Smooth muscle cell (in vitro differentiated cells): ENCODE results near the gene FYB1. TPM values are rescaled to one million over a fixed set of nuclear protein-coding genes. Genes with fewer than 3 reads are reported as not detected.

Experiments used
- DNase-seq: peaks from one replicate; lab custom pipeline; 2025; ENCODE audit not compliant: unreplicated experiment; lab: John Stamatoyannopoulos, UW
- H2AFZ ChIP-seq: fragments of 200-600 bp; sonication (generic); 2 replicates; pipeline ENCODE4 v1.6.0; 2016; ENCODE audit warnings: antibody characterized with exemption, low read depth, mild to moderate bottlenecking
- H3F3A ChIP-seq: fragments of 200-600 bp; sonication (generic); 2 replicates; pipeline ENCODE4 v1.6.0; 2017; ENCODE audit warnings: antibody characterized with exemption, low read depth
- H3K27ac ChIP-seq: fragments of 200-600 bp; sonication (generic); 2 replicates; pipeline ENCODE4 v1.5.1; 2016; ENCODE audit warnings: low read depth, mild to moderate bottlenecking
- H3K27me3 ChIP-seq: fragments of 200-600 bp; sonication (generic); 2 replicates; pipeline ENCODE4 v1.6.1; 2016; ENCODE audit warnings: low read depth, mild to moderate bottlenecking
- H3K36me3 ChIP-seq: fragments of 200-600 bp; sonication (generic); 2 replicates; pipeline ENCODE4 v1.5.1; 2016; ENCODE audit warnings: low read depth
- H3K4me1 ChIP-seq: fragments of 200-600 bp; sonication (generic); 2 replicates; pipeline ENCODE4 v1.5.1; 2016; ENCODE audit warnings: low read depth
- H3K4me2 ChIP-seq: fragments of 200-600 bp; sonication (generic); 2 replicates; pipeline ENCODE4 v1.6.0; 2016; ENCODE audit warnings: mild to moderate bottlenecking
- H3K4me3 ChIP-seq: fragments of 200-600 bp; sonication (generic); 2 replicates; pipeline ENCODE4 v1.5.1; 2016; ENCODE audit warnings: mild to moderate bottlenecking
- H3K79me2 ChIP-seq: fragments of 200-600 bp; sonication (generic); 2 replicates; pipeline ENCODE4 v1.6.0; 2016; ENCODE audit warnings: low read depth, mild to moderate bottlenecking
- H3K9ac ChIP-seq: fragments of 200-600 bp; sonication (generic); 2 replicates; pipeline ENCODE4 v1.6.0; 2016; ENCODE audit warnings: low read depth
- H3K9me3 ChIP-seq: fragments of 200-600 bp; sonication (generic); replicated peaks from 2 replicates; pipeline ENCODE4 v1.5.1; 2016; ENCODE audit warnings: low read depth
- H4K20me1 ChIP-seq: fragments of 200-600 bp; sonication (generic); 2 replicates; pipeline ENCODE4 v1.6.0; 2016; ENCODE audit warnings: low read depth
- WGBS: methylation state at CpG from one replicate; pipeline ENCODE4 v1.1.7; 2016; ENCODE audit warnings: low lambda C conversion rate; 5-methylcytosine and 5-hydroxymethylcytosine counted together
- polyA plus RNA-seq: library from polyadenylated mRNA; unstranded; fragments of >200 nt; fragmentation: Nextera tagmentation; extraction: Ambion mirVana; gene quantifications from 2 replicates; pipeline ENCODE4 v1.2.1, GENCODE V29; 2016
- total RNA-seq: library from RNA; depleted of rRNA; stranded (reverse); fragments of >200 nt; gene quantifications from 2 replicates; pipeline ENCODE4 v1.2.3, GENCODE V29; 2014
- TF ChIP-seq, protein P1 (sequence below): fragments of 200-600 bp; sonication (generic); IDR thresholded peaks from 2 replicates; pipeline ENCODE4 v1.5.1; 2017; ENCODE audit warnings: borderline replicate concordance, mild to moderate bottlenecking, antibody characterized with exemption; ENCODE audit not compliant: insufficient read depth, poor library complexity, severe bottlenecking

The FYB1 gene
- total and polyA plus RNA-seq, 2 experiments from 2014 or later = 0.06 to 0.22 TPM

- Histone ChIP-seq H3K4me3 (no peak overlapping the region), H3K27ac (no peak overlapping the region), H3K36me3 (no peaks in the 10 kb centered on the region), H3K79me2 (peaks cover 12% of the 10 kb centered on the region), H4K20me1 (peaks cover 12% of the 10 kb centered on the region), H3K4me2 (no peak overlapping the region), H3K27me3 (no peaks in the 10 kb centered on the region), H3K4me1 (peaks cover 12% of the 10 kb centered on the region), H2AFZ (no peak overlapping the region), H3F3A (peaks cover 3% of the 10 kb centered on the region), H3K9ac (no peak overlapping the region), H3K9me3 (no peaks in the 10 kb centered on the region)
- DNase-seq = no peak
- 75% methylated on average over 6 of the region's 6 CpGs for WGBS
- TF ChIP-seq, protein P1, sequence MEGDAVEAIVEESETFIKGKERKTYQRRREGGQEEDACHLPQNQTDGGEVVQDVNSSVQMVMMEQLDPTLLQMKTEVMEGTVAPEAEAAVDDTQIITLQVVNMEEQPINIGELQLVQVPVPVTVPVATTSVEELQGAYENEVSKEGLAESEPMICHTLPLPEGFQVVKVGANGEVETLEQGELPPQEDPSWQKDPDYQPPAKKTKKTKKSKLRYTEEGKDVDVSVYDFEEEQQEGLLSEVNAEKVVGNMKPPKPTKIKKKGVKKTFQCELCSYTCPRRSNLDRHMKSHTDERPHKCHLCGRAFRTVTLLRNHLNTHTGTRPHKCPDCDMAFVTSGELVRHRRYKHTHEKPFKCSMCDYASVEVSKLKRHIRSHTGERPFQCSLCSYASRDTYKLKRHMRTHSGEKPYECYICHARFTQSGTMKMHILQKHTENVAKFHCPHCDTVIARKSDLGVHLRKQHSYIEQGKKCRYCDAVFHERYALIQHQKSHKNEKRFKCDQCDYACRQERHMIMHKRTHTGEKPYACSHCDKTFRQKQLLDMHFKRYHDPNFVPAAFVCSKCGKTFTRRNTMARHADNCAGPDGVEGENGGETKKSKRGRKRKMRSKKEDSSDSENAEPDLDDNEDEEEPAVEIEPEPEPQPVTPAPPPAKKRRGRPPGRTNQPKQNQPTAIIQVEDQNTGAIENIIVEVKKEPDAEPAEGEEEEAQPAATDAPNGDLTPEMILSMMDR = no peak
These were observed 142.3 kb downstream of the FYB1 start for GRCh38 chr5:39076757-39077728.

- Histone ChIP-seq H3K27me3 (no peaks in the 10 kb centered on the region), H3K79me2 (peaks cover 20% of the 10 kb centered on the region), H3K36me3 (no peaks in the 10 kb centered on the region), H2AFZ (no peak overlapping the region), H3K4me3 (no peak overlapping the region), H4K20me1 (peaks cover 20% of the 10 kb centered on the region), H3K9ac (no peak overlapping the region), H3K9me3 (no peaks in the 10 kb centered on the region), H3K4me1 (peaks cover 13% of the 10 kb centered on the region), H3F3A (peaks cover 3% of the 10 kb centered on the region), H3K4me2 (no peak overlapping the region), H3K27ac (no peak overlapping the region)
- WGBS = 95% methylated on average over 6 of the region's 6 CpGs
- TF ChIP-seq, protein P1 = no peak
- DNase-seq = no peak
These were observed 143.1 kb downstream of the FYB1 start for GRCh38 chr5:39076101-39076756.

GRCh38 chr5:39074017-39074814 lies 145.1 kb downstream of the FYB1 start, which contains the start of gene RICTOR:
Gene RICTOR, minus strand, starts transcription at chr5:39074399. Its CDS starts 22 bp downstream, at chr5:39074377.
- Histone ChIP-seq H3K79me2 (peaks cover 38% of the 10 kb centered on the region), H3K4me2 (peak within 1 kb of the TSS; percentile 96), H3F3A (peaks cover 3% of the 10 kb centered on the region), H3K9ac (peak within 1 kb of the TSS; percentile 100), H3K36me3 (no peaks in the 10 kb centered on the region), H4K20me1 (peaks cover 35% of the 10 kb centered on the region), H3K27ac (peak within 1 kb of the TSS; percentile 99), H3K4me1 (peaks cover 13% of the 10 kb centered on the region), H2AFZ (peak within 1 kb of the TSS; percentile 100), H3K27me3 (no peaks in the 10 kb centered on the region), H3K4me3 (peak within 1 kb of the TSS; percentile 100), H3K9me3 (no peaks in the 10 kb centered on the region)
- DNase-seq = peak; percentile 82
- 1% methylated on average over 49 of the region's 94 CpGs for WGBS
- TF ChIP-seq, protein P1 = no peak
